ENCODE results near the gene C2CD2. TPM values are rescaled to one million over a fixed set of nuclear protein-coding genes. Genes with fewer than 3 reads are reported as not detected.

The C2CD2 gene
- total RNA-seq, 1 donor from 2014 or later = 31.7 TPM

GRCh38 chr21:41975391-41976272 lies 21.8 kb upstream of the C2CD2 start:
- DNase-seq (ENCODE audit: extremely low read depth, low read depth, low spot score) = no peak

GRCh38 chr21:41974752-41975053 lies 20.9 kb upstream of the C2CD2 start:
- DNase-seq (ENCODE audit: extremely low read depth, low read depth, low spot score) = no peak

GRCh38 chr21:41973861-41974751 lies 20.3 kb upstream of the C2CD2 start:
- no peak for DNase-seq (ENCODE audit: extremely low read depth, low read depth, low spot score)

GRCh38 chr21:41973427-41973831 lies 19.6 kb upstream of the C2CD2 start:
- DNase-seq (ENCODE audit: extremely low read depth, low read depth, low spot score) = no peak

GRCh38 chr21:41972511-41973205 lies 18.8 kb upstream of the C2CD2 start:
- DNase-seq (ENCODE audit: extremely low read depth, low read depth, low spot score) = no peak

- DNase-seq (ENCODE audit: extremely low read depth, low read depth, low spot score) = no peak
Observed at GRCh38 chr21:41971891-41972290, 18.1 kb upstream of the C2CD2 start.

- DNase-seq (ENCODE audit: extremely low read depth, low read depth, low spot score) = no peak
Observed at GRCh38 chr21:41970751-41971653, 17.2 kb upstream of the C2CD2 start.

- no peak for DNase-seq (ENCODE audit: extremely low read depth, low read depth, low spot score)
Observed at GRCh38 chr21:41970106-41970391, 16.2 kb upstream of the C2CD2 start.

GRCh38 chr21:41967708-41968107 lies 13.9 kb upstream of the C2CD2 start:
- DNase-seq (ENCODE audit: extremely low read depth, low read depth, low spot score) = no peak

GRCh38 chr21:41966872-41967621 lies 13.2 kb upstream of the C2CD2 start:
- DNase-seq (ENCODE audit: extremely low read depth, low read depth, low spot score) = no peak

GRCh38 chr21:41966041-41966833 lies 12.4 kb upstream of the C2CD2 start:
- DNase-seq (ENCODE audit: extremely low read depth, low read depth, low spot score) = no peak

GRCh38 chr21:41965461-41966013 lies 11.7 kb upstream of the C2CD2 start:
- no peak for DNase-seq (ENCODE audit: extremely low read depth, low read depth, low spot score)

- DNase-seq (ENCODE audit: extremely low read depth, low read depth, low spot score) = no peak
Observed at GRCh38 chr21:41965045-41965444, 11.2 kb upstream of the C2CD2 start.

GRCh38 chr21:41964171-41964570 lies 10.4 kb upstream of the C2CD2 start:
- no peak for DNase-seq (ENCODE audit: extremely low read depth, low read depth, low spot score)

- DNase-seq (ENCODE audit: extremely low read depth, low read depth, low spot score) = no peak
Observed at GRCh38 chr21:41962425-41962966, 8.7 kb upstream of the C2CD2 start.

- no peak for DNase-seq (ENCODE audit: extremely low read depth, low read depth, low spot score)
Observed at GRCh38 chr21:41961753-41962152, 7.9 kb upstream of the C2CD2 start.

- no peak for DNase-seq (ENCODE audit: extremely low read depth, low read depth, low spot score)
Observed at GRCh38 chr21:41961282-41961701, 7.5 kb upstream of the C2CD2 start.

- no peak for DNase-seq (ENCODE audit: extremely low read depth, low read depth, low spot score)
Observed at GRCh38 chr21:41960386-41960785, 6.6 kb upstream of the C2CD2 start.

Measured in glomerular endothelial cell (primary cell).